NCI-H524 treated with DMSO at 0.1 percent for 48 hours (cell line): ENCODE measurements around the gene PAM.
"Not testable (repeated sequence)": the region's sequence is repeated elsewhere in the genome, so short reads cannot be mapped to it uniquely, and the experiment has no call there.

Experiments used
- DNase-seq: peaks from one replicate; lab custom pipeline; 2025; lab: John Stamatoyannopoulos, UW

The PAM gene

GRCh38 chr5:103060424-103060954 lies 305.4 kb downstream of the PAM start:
- DNase-seq, result no peak

- no peak for DNase-seq
Measured at GRCh38 chr5:103066326-103066725, 311.2 kb downstream of the PAM start.

GRCh38 chr5:103073500-103073899 lies 318.4 kb downstream of the PAM start:
- not testable (repeated sequence) for DNase-seq

GRCh38 chr5:103075442-103075841 lies 320.3 kb downstream of the PAM start:
- DNase-seq, result no peak
